ENCODE results near the gene TBCK. TPM values are rescaled to one million over a fixed set of nuclear protein-coding genes. Genes with fewer than 3 reads are reported as not detected.
"Not testable (repeated sequence)": the region's sequence is repeated elsewhere in the genome, so short reads cannot be mapped to it uniquely, and the experiment has no call there.

The TBCK gene
- total RNA-seq, 1 experiment from 2014 or later = 19.7 TPM

DNA sequence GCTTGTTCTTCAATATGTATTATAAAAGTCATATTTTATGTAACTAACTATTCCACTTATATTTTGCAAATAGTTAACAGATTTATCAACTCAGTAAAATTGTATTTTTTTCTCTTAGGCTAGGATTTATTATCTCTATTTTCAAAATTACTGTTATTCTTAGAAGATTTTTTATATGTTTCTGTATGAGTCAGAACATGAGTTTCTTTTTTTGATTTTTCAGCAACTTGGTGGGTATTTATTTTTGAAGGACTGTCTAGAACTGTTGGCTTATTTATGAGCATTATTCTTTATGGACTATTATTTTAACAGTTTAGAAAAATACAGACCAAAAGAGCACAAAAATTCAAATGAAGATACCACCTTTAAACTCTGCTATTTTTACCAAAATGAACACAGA lies 7.1 kb upstream of the TBCK start:
- no TSS peak for BruUV-seq (replicated peaks)
- DNase-seq = no peak
- Mint-ChIP-seq H3K27ac (ENCODE audit: unreplicated experiment) (no peak overlapping the region), H3K4me1 (ENCODE audit: low read depth, unreplicated experiment) (no peaks in the 10 kb centered on the region), H3K27me3 (ENCODE audit: unreplicated experiment) (no peaks in the 10 kb centered on the region), H3K4me3 (ENCODE audit: low read depth, unreplicated experiment) (no peak overlapping the region), H3K36me3 (ENCODE audit: insufficient read depth, unreplicated experiment) (peaks cover 5% of the 10 kb centered on the region), H3K9me3 (ENCODE audit: low read depth, unreplicated experiment) (no peaks in the 10 kb centered on the region)
- TF ChIP-seq, protein P1, sequence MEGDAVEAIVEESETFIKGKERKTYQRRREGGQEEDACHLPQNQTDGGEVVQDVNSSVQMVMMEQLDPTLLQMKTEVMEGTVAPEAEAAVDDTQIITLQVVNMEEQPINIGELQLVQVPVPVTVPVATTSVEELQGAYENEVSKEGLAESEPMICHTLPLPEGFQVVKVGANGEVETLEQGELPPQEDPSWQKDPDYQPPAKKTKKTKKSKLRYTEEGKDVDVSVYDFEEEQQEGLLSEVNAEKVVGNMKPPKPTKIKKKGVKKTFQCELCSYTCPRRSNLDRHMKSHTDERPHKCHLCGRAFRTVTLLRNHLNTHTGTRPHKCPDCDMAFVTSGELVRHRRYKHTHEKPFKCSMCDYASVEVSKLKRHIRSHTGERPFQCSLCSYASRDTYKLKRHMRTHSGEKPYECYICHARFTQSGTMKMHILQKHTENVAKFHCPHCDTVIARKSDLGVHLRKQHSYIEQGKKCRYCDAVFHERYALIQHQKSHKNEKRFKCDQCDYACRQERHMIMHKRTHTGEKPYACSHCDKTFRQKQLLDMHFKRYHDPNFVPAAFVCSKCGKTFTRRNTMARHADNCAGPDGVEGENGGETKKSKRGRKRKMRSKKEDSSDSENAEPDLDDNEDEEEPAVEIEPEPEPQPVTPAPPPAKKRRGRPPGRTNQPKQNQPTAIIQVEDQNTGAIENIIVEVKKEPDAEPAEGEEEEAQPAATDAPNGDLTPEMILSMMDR (IDR thresholded peaks at IDR 0.05; ENCODE audit: unreplicated experiment) = no peak
- intact Hi-C loops (cut with micrococcal nuclease; ENCODE audit: unreplicated experiment) = no loop called here
- CTCF ChIA-PET = interaction anchor here (0.7 kb wide), 1 partner anchor 23 kb away, joined by 3 read pairs; no protein-coding TSS in a partner anchor

DNA sequence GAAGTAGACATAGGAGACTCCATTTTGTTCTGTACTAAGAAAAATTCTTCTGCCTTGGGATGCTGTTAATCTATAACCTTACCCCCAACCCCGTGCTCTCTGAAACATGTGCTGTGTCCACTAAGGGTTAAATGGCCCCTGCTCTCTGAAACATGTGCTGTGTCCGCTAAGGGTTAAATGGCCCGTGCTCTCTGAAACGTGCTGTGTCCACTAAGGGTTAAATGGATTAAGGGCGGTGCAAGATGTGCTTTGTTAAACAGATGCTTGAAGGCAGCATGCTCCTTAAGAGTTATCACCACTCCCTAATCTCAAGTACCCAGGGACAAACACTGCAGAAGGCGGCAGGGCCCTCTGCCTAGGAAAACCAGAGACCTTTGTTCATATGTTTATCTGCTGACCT lies 5.8 kb upstream of the TBCK start:
- H3K4me1 Mint-ChIP-seq (ENCODE audit: low read depth, unreplicated experiment); CTCF ChIA-PET; H3K4me3 Mint-ChIP-seq (ENCODE audit: low read depth, unreplicated experiment); H3K27me3 Mint-ChIP-seq (ENCODE audit: unreplicated experiment); H3K36me3 Mint-ChIP-seq (ENCODE audit: insufficient read depth, unreplicated experiment); BruUV-seq (replicated peaks); DNase-seq; H3K27ac Mint-ChIP-seq (ENCODE audit: unreplicated experiment); intact Hi-C loops (cut with micrococcal nuclease; ENCODE audit: unreplicated experiment); H3K9me3 Mint-ChIP-seq (ENCODE audit: low read depth, unreplicated experiment): not testable (repeated sequence)

GRCh38 chr4:106321168-106321567 lies 5.2 kb upstream of the TBCK start:
- BruUV-seq (replicated peaks); H3K4me1 Mint-ChIP-seq (ENCODE audit: low read depth, unreplicated experiment); H3K4me3 Mint-ChIP-seq (ENCODE audit: low read depth, unreplicated experiment); H3K9me3 Mint-ChIP-seq (ENCODE audit: low read depth, unreplicated experiment); H3K27ac Mint-ChIP-seq (ENCODE audit: unreplicated experiment); intact Hi-C loops (cut with micrococcal nuclease; ENCODE audit: unreplicated experiment); H3K27me3 Mint-ChIP-seq (ENCODE audit: unreplicated experiment); CTCF ChIA-PET; H3K36me3 Mint-ChIP-seq (ENCODE audit: insufficient read depth, unreplicated experiment); DNase-seq: not testable (repeated sequence)

- intact Hi-C loops (cut with micrococcal nuclease; ENCODE audit: unreplicated experiment) = no loop called here
- DNase-seq = no peak
- Mint-ChIP-seq H3K9me3 (ENCODE audit: low read depth, unreplicated experiment) (no peaks in the 10 kb centered on the region), H3K27ac (ENCODE audit: unreplicated experiment) (no peak overlapping the region), H3K4me1 (ENCODE audit: low read depth, unreplicated experiment) (no peaks in the 10 kb centered on the region), H3K4me3 (ENCODE audit: low read depth, unreplicated experiment) (no peak overlapping the region), H3K27me3 (ENCODE audit: unreplicated experiment) (no peaks in the 10 kb centered on the region), H3K36me3 (ENCODE audit: insufficient read depth, unreplicated experiment) (peaks cover 5% of the 10 kb centered on the region)
- TF ChIP-seq, protein P1 (IDR thresholded peaks at IDR 0.05; ENCODE audit: unreplicated experiment) = no peak
- CTCF ChIA-PET = no interaction called here
- BruUV-seq (replicated peaks) = no TSS peak
Measured at GRCh38 chr4:106320235-106320634, 4.2 kb upstream of the TBCK start.

DNA sequence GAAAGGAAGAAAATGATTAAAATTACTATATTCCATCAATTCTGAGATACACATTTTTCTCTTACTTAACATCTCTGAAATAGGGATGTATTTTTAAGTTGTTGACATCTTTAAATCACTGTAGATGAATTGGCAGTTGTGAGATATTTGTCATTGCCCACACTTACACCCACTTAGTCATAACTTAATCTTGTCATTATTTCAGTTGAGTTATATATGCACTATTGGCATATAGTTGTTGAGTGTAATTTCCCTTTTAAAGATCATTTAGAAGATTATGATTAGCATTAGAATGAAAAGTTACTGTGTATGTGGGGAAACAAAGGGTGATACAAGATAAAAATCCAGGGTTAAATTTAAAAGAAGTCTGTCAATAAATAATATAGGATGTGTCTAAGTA lies 2.5 kb upstream of the TBCK start:
- CTCF ChIA-PET = no interaction called here
- Mint-ChIP-seq H3K27me3 (ENCODE audit: unreplicated experiment) (no peaks in the 10 kb centered on the region), H3K36me3 (ENCODE audit: insufficient read depth, unreplicated experiment) (peaks cover 5% of the 10 kb centered on the region), H3K4me3 (ENCODE audit: low read depth, unreplicated experiment) (no peak overlapping the region), H3K9me3 (ENCODE audit: low read depth, unreplicated experiment) (no peaks in the 10 kb centered on the region), H3K4me1 (ENCODE audit: low read depth, unreplicated experiment) (peaks cover 3% of the 10 kb centered on the region), H3K27ac (ENCODE audit: unreplicated experiment) (no peak overlapping the region)
- no TSS peak for BruUV-seq (replicated peaks)
- TF ChIP-seq, protein P1 (IDR thresholded peaks at IDR 0.05; ENCODE audit: unreplicated experiment) = no peak
- DNase-seq = no peak
- intact Hi-C loops (cut with micrococcal nuclease; ENCODE audit: unreplicated experiment) = no loop called here
